Measurements from ENCODE around the gene SH3BP4.

DNA sequence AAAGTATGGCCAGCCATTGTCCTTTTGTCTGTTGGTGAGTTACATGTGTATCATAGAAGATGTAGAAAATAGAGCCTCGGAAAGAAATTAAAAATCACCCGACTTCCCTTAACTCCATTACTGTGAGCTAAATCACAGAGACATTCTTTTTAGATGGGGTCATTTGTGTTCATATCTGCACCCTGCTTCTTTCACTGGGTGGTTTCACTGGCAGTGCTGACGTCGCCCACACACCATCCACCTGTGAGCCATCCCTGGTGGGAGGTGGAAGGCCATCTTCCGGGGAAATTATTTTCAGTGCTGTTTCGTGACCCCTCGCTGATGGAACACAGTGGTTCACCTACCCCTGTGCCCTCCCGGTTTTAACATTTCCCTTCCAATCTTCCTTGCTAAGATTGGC is 21.2 kb downstream of the SH3BP4 start:
- TF ChIP-seq EZH2phosphoT487 (IDR thresholded peaks at IDR 0.05; ENCODE audit: low read depth) = no peak
- TF ChIP-seq, protein P1, sequence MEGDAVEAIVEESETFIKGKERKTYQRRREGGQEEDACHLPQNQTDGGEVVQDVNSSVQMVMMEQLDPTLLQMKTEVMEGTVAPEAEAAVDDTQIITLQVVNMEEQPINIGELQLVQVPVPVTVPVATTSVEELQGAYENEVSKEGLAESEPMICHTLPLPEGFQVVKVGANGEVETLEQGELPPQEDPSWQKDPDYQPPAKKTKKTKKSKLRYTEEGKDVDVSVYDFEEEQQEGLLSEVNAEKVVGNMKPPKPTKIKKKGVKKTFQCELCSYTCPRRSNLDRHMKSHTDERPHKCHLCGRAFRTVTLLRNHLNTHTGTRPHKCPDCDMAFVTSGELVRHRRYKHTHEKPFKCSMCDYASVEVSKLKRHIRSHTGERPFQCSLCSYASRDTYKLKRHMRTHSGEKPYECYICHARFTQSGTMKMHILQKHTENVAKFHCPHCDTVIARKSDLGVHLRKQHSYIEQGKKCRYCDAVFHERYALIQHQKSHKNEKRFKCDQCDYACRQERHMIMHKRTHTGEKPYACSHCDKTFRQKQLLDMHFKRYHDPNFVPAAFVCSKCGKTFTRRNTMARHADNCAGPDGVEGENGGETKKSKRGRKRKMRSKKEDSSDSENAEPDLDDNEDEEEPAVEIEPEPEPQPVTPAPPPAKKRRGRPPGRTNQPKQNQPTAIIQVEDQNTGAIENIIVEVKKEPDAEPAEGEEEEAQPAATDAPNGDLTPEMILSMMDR (IDR thresholded peaks at IDR 0.05; ENCODE audit: low read depth, low read length) = no peak
